Activated B cell treated with CpG ODN at 0.5 μM for 24 hours (primary cell): ENCODE results near the gene SLC16A10. TPM values are rescaled to one million over a fixed set of nuclear protein-coding genes. Genes with fewer than 3 reads are reported as not detected.

ENCODE experiments used
- ATAC-seq: fragments of 200-7000 bp; cut with Tn5 transposase; one replicate; pipeline ENCODE4 v1.10.0; 2021; ENCODE audit warnings: low read depth, mild to moderate bottlenecking, moderate library complexity
- CTCF ChIA-PET: fragments of 350-600 bp; sonication (Branson Sonifier 250); formaldehyde crosslinking; loops from one replicate; lab custom pipeline; 2021; ENCODE audit warnings: antibody characterized with exemption; lab: Charles Lee
- POLR2A ChIA-PET: fragments of 350-600 bp; sonication (Branson Sonifier 250); formaldehyde crosslinking; loops from one replicate; lab custom pipeline; 2021; ENCODE audit warnings: antibody characterized with exemption; lab: Charles Lee
- DNase-seq: peaks from one replicate; pipeline ENCODE4 v3.0.0; 2022
- H3K27ac Mint-ChIP-seq: one replicate; pipeline ENCODE4 v1.8.0; 2020; ENCODE audit warnings: mixed read lengths
- H3K27me3 Mint-ChIP-seq: one replicate; pipeline ENCODE4 v1.8.0; 2021; ENCODE audit warnings: mixed read lengths
- H3K36me3 Mint-ChIP-seq: one replicate; pipeline ENCODE4 v1.8.0; 2021; ENCODE audit warnings: low read depth, mixed read lengths
- H3K4me1 Mint-ChIP-seq: one replicate; pipeline ENCODE4 v1.8.0; 2021; ENCODE audit warnings: mixed read lengths
- H3K4me3 Mint-ChIP-seq: one replicate; pipeline ENCODE4 v1.8.0; 2020; ENCODE audit warnings: mild to moderate bottlenecking, mixed read lengths
- H3K9me3 Mint-ChIP-seq: one replicate; pipeline ENCODE4 v1.8.0; 2020; ENCODE audit warnings: mixed read lengths
- intact Hi-C: fragments of 100-400 bp; cut with micrococcal nuclease; formaldehyde crosslinking; loops from one replicate; pipeline ENCODE4 v1.15.1; 2024
- total RNA-seq: library from RNA; stranded (reverse); gene quantifications from 2 replicates; pipeline ENCODE4 v1.2.3, GENCODE V29; 2022
- TF ChIP-seq, protein P1 (sequence below): fragments of 200-600 bp; IDR thresholded peaks from one replicate; pipeline ENCODE4 v1.8.0; 2022; ENCODE audit warnings: antibody characterized with exemption, mild to moderate bottlenecking

Gene SLC16A10
- total RNA-seq, 1 donor from 2014 or later = 0.13 TPM

- no peak for ATAC-seq
- CTCF ChIA-PET = no interaction called here
Measured at GRCh38 chr6:111231090-111231459, 143.8 kb downstream of the SLC16A10 start.

DNA sequence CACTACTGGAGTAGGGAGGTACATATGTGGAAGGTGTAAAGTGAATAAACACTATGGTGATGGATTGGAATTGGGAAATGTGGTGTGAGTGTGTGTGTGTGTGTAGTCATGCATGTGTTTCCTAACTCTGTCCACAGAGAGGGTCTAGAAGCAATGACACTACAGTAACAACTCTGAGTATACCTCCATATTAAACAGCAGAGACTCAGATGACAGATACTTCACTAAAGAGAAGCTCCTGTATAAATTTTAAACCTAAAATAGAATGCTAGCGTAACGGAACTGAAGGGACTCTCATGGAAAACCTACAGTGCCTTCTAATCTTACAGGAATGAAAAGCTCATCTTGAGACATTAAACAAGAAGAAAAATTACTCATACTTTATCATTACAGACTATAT lies 150.5 kb downstream of the SLC16A10 start:
- H3K36me3 Mint-ChIP-seq = no peaks in the 10 kb centered on the region
- DNase-seq = no peak
- peaks cover 5% of the 10 kb centered on the region for H3K4me1 Mint-ChIP-seq
- TF ChIP-seq, protein P1, sequence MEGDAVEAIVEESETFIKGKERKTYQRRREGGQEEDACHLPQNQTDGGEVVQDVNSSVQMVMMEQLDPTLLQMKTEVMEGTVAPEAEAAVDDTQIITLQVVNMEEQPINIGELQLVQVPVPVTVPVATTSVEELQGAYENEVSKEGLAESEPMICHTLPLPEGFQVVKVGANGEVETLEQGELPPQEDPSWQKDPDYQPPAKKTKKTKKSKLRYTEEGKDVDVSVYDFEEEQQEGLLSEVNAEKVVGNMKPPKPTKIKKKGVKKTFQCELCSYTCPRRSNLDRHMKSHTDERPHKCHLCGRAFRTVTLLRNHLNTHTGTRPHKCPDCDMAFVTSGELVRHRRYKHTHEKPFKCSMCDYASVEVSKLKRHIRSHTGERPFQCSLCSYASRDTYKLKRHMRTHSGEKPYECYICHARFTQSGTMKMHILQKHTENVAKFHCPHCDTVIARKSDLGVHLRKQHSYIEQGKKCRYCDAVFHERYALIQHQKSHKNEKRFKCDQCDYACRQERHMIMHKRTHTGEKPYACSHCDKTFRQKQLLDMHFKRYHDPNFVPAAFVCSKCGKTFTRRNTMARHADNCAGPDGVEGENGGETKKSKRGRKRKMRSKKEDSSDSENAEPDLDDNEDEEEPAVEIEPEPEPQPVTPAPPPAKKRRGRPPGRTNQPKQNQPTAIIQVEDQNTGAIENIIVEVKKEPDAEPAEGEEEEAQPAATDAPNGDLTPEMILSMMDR = no peak
- peaks cover 6% of the 10 kb centered on the region for H3K27me3 Mint-ChIP-seq
- ATAC-seq = no peak
- no peak overlapping the region for H3K27ac Mint-ChIP-seq
- no peaks in the 10 kb centered on the region for H3K9me3 Mint-ChIP-seq
- intact Hi-C loops = no loop called here
- ChIA-PET CTCF (no interaction called here), POLR2A (no interaction called here)
- H3K4me3 Mint-ChIP-seq = no peak overlapping the region

More at GRCh38 chr6:111231090-111231459, 143.8 kb downstream of the SLC16A10 start:
- POLR2A ChIA-PET = no interaction called here
- Mint-ChIP-seq H3K27ac (no peak overlapping the region), H3K36me3 (no peaks in the 10 kb centered on the region), H3K27me3 (peaks cover 6% of the 10 kb centered on the region), H3K9me3 (no peaks in the 10 kb centered on the region), H3K4me3 (no peak overlapping the region), H3K4me1 (no peaks in the 10 kb centered on the region)
- DNase-seq = no peak
- TF ChIP-seq, protein P1 = no peak
- intact Hi-C loops = no loop called here

GRCh38 chr6:111238464-111239119 lies 151.3 kb downstream of the SLC16A10 start:
- H3K27ac Mint-ChIP-seq = no peak overlapping the region
- H3K4me3 Mint-ChIP-seq = no peak overlapping the region
- H3K27me3 Mint-ChIP-seq = peaks cover 4% of the 10 kb centered on the region

DNA sequence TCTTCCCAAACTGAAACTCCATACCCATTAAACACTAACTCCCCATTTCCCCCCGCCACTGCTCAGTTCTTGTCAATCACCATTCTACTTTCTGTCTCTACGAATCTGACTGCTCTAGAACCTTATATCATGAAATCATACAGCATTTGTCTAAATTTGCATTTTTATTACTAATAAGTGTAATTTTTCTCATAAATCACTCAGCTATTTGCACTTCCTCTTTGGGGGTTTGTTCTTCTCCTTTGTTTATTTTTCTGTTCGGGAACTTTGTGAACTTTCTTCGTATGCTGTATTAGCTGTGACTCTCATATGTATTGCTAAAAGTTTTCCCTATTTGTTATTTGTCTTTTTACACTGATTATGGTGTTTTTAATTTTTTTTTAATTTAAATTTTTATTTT lies 152.2 kb downstream of the SLC16A10 start:
- POLR2A ChIA-PET = no interaction called here
- Mint-ChIP-seq H3K4me3 (no peak overlapping the region), H3K27ac (no peak overlapping the region), H3K36me3 (no peaks in the 10 kb centered on the region), H3K4me1 (peaks cover 5% of the 10 kb centered on the region), H3K9me3 (no peaks in the 10 kb centered on the region), H3K27me3 (peaks cover 4% of the 10 kb centered on the region)
- CTCF ChIA-PET = no interaction called here
- ATAC-seq (no peak), DNase-seq (no peak)
- intact Hi-C loops = no loop called here
- TF ChIP-seq, protein P1 = no peak

More at GRCh38 chr6:111238464-111239119, 151.3 kb downstream of the SLC16A10 start:
- DNase-seq (no peak), ATAC-seq (no peak)
- TF ChIP-seq, protein P1 = no peak
- peaks cover 5% of the 10 kb centered on the region for H3K4me1 Mint-ChIP-seq
- POLR2A ChIA-PET = no interaction called here
- no peaks in the 10 kb centered on the region for H3K36me3 Mint-ChIP-seq
- intact Hi-C loops = no loop called here
- H3K9me3 Mint-ChIP-seq = no peaks in the 10 kb centered on the region
- CTCF ChIA-PET = no interaction called here

DNA sequence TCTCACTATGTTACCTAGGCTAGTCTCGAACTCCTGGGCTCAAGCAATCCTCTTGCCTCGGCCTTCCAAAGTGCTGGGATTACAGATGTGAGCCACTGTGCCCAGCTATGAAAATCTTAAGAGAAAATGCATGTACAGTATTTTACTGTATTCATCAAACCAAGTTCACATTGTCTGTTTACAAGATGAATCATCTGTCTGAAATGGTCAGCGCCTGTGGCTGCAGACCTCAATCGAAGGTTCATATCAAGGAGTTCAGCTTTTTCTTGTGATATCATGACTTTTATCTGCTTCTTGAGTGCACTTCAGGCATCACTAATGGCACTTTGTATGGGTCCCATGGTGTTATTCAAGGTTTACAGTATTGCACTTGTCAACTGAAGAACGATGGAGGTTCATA lies 155.1 kb downstream of the SLC16A10 start:
- Mint-ChIP-seq H3K36me3 (no peaks in the 10 kb centered on the region), H3K4me1 (peaks cover 5% of the 10 kb centered on the region), H3K27ac (no peak overlapping the region), H3K27me3 (no peaks in the 10 kb centered on the region), H3K9me3 (no peaks in the 10 kb centered on the region), H3K4me3 (no peak overlapping the region)
- ChIA-PET POLR2A (no interaction called here), CTCF (no interaction called here)
- no peak for DNase-seq
- intact Hi-C loops = no loop called here
- TF ChIP-seq, protein P1 = no peak
- ATAC-seq = no peak
